Gastroesophageal sphincter (tissue), 3 donors: ENCODE measurements around the gene EMC10.

ENCODE experiments used
- CTCF ChIP-seq, 4 experiments: fragments of 200-600 bp in 2 of 4; fragments of 450-650 bp in 2 of 4; sonication (generic) in 1 of 4; IDR thresholded peaks; one replicate each; pipeline ENCODE4 v1.5.1; 2017 to 2019; ENCODE audit warnings: antibody characterized with exemption in 4 of 4, mild to moderate bottlenecking in 2 of 4, moderate library complexity in 2 of 4
- POLR2A ChIP-seq, 2 donors: fragments of 450-650 bp; IDR thresholded peaks; one replicate each; pipeline ENCODE4 v1.6.1; 2017; ENCODE audit warnings: antibody characterized with exemption in 2 of 2, mild to moderate bottlenecking in 2 of 2, moderate library complexity in 1 of 2

- TF ChIP-seq CTCF (IDR thresholded peaks at IDR 0.05): no peak
- TF ChIP-seq POLR2A (IDR thresholded peaks at IDR 0.05): no peak
Observed at GRCh38 chr19:50493171-50493570, 16.9 kb downstream of the EMC10 start.
